IMR-90 (cell line): ENCODE data around the gene PHKG2. TPM values are rescaled to one million over a fixed set of nuclear protein-coding genes. Genes with fewer than 3 reads are reported as not detected.
A peak's percentile ranks its signal among the peaks of the same experiment; 100 is the strongest.

Experiments used
- ATAC-seq: fragments of 200-7000 bp; cut with Tn5 transposase; 2 replicates; pipeline ENCODE4 v1.9.1; 2020; ENCODE audit warnings: low read depth, mild to moderate bottlenecking, moderate library complexity
- BruUV-seq: library from RNA; stranded (reverse); fragments of 400-500 nt; replicated peaks from 2 replicates; lab custom pipeline; 2021; lab: Mats Ljungman, UMichigan
- CTCF ChIA-PET: fragments of 300-600 bp; formaldehyde crosslinking; extraction: SDS; loops from one replicate; lab custom pipeline; 2021; ENCODE audit warnings: antibody characterized with exemption; lab: Yijun Ruan, JAX
- POLR2A ChIA-PET: fragments of 300-600 bp; sonication (Branson Sonifier 250); formaldehyde crosslinking; loops from one replicate; lab custom pipeline; 2022; ENCODE audit warnings: antibody characterized with exemption; ENCODE audit not compliant: unreplicated experiment; lab: Charles Lee
- DNase-seq: peaks from one replicate; pipeline ENCODE4 v3.0.0; 2013
- H2AFZ ChIP-seq: replicated peaks from 2 replicates; pipeline ENCODE3; 2013; ENCODE audit warnings: low read length, mild to moderate bottlenecking; ENCODE audit not compliant: poor library complexity
- H2AK5ac ChIP-seq: 2 replicates; pipeline ENCODE4 v1.6.1; 2013; ENCODE audit warnings: low read depth, low read length, inconsistent platforms
- H2AK9ac ChIP-seq: replicated peaks from 2 replicates; pipeline ENCODE3; 2013; ENCODE audit warnings: mild to moderate bottlenecking, low read depth, low read length, moderate library complexity; ENCODE audit not compliant: poor library complexity
- H2BK120ac ChIP-seq: 2 replicates; pipeline ENCODE4 v1.6.1; 2013; ENCODE audit warnings: low read depth, low read length, inconsistent platforms
- H2BK15ac ChIP-seq: 3 replicates; pipeline ENCODE4 v1.6.1; 2013; ENCODE audit warnings: low read depth, low read length, inconsistent platforms
- H2BK20ac ChIP-seq: 2 replicates; pipeline ENCODE4 v1.6.1; 2013; ENCODE audit warnings: low read depth, mild to moderate bottlenecking, inconsistent platforms, low read length, moderate library complexity
- H2BK5ac ChIP-seq: 2 replicates; pipeline ENCODE4 v1.6.1; 2013; ENCODE audit warnings: mild to moderate bottlenecking, low read depth, low read length, inconsistent platforms; ENCODE audit not compliant: poor library complexity, severe bottlenecking
- H3K14ac ChIP-seq: replicated peaks from 2 replicates; pipeline ENCODE4 v1.6.1; 2013; ENCODE audit warnings: low read depth, low read length, inconsistent platforms
- H3K18ac ChIP-seq: 2 replicates; pipeline ENCODE4 v1.6.1; 2013; ENCODE audit warnings: low read depth, low read length, control low read depth
- H3K23ac ChIP-seq: 2 replicates; pipeline ENCODE4 v1.6.1; 2013; ENCODE audit warnings: low read depth, low read length, inconsistent platforms
- H3K27ac ChIP-seq: 2 replicates; pipeline ENCODE4 v1.5.1; 2013; ENCODE audit warnings: mild to moderate bottlenecking, control low read depth, low read length; ENCODE audit not compliant: insufficient read depth
- H3K27me3 ChIP-seq: 2 replicates; pipeline ENCODE4 v1.6.1; 2013; ENCODE audit warnings: low read length; ENCODE audit not compliant: control insufficient read depth, insufficient read depth
- H3K36me3 ChIP-seq: 2 replicates; pipeline ENCODE4 v1.6.1; 2013; ENCODE audit warnings: low read length, mixed read lengths; ENCODE audit not compliant: control insufficient read depth, insufficient read depth
- H3K4ac ChIP-seq: 2 replicates; pipeline ENCODE4 v1.6.1; 2013; ENCODE audit warnings: low read depth, low read length, inconsistent platforms
- H3K4me1 ChIP-seq: 2 replicates; pipeline ENCODE4 v1.6.1; 2013; ENCODE audit warnings: low read length, mixed read lengths; ENCODE audit not compliant: control insufficient read depth, insufficient read depth
- H3K4me2 ChIP-seq: 2 replicates; pipeline ENCODE4 v1.6.1; 2013; ENCODE audit warnings: low read depth, mild to moderate bottlenecking, control low read depth, low read length, moderate library complexity
- H3K4me3 ChIP-seq: 2 replicates; pipeline ENCODE4 v1.5.1; 2013; ENCODE audit warnings: low read depth, mild to moderate bottlenecking, control low read depth, low read length, moderate library complexity; ENCODE audit not compliant: insufficient read depth
- H3K56ac ChIP-seq: 2 replicates; pipeline ENCODE4 v1.6.1; 2013; ENCODE audit warnings: low read length, inconsistent platforms; ENCODE audit not compliant: insufficient read depth; ENCODE audit errors: extremely low read depth
- H3K79me1 ChIP-seq, 2 experiments: 2 replicates each; pipeline ENCODE4 v1.6.1; 2013; ENCODE audit warnings: low read length in 2 of 2, inconsistent platforms in 1 of 2, low read depth in 1 of 2
- H3K9ac ChIP-seq: 2 replicates; pipeline ENCODE4 v1.6.1; 2013; ENCODE audit warnings: low read depth, low read length, control low read depth
- H3K9me1 ChIP-seq: 2 replicates; pipeline ENCODE4 v1.6.1; 2013; ENCODE audit warnings: low read length, inconsistent platforms; ENCODE audit not compliant: insufficient read depth
- H3K9me3 ChIP-seq: 2 replicates; pipeline ENCODE4 v1.6.1; 2013; ENCODE audit warnings: low read length; ENCODE audit not compliant: control insufficient read depth, insufficient read depth
- H4K20me1 ChIP-seq: 2 replicates; pipeline ENCODE4 v1.6.1; 2013; ENCODE audit warnings: low read length, inconsistent platforms; ENCODE audit not compliant: insufficient read depth
- H4K5ac ChIP-seq: 2 replicates; pipeline ENCODE4 v1.6.1; 2013; ENCODE audit warnings: mild to moderate bottlenecking, low read depth, low read length, control low read depth
- H4K8ac ChIP-seq, 2 experiments: 2 replicates each; pipeline ENCODE4 v1.6.1; 2013; ENCODE audit warnings: low read depth in 2 of 2, low read length in 2 of 2, control low read depth in 1 of 2, inconsistent platforms in 1 of 2
- H4K91ac ChIP-seq: 2 replicates; pipeline ENCODE4 v1.6.1; 2013; ENCODE audit warnings: low read depth, low read length, inconsistent platforms; ENCODE audit not compliant: insufficient read depth
- MAZ ChIP-seq: IDR thresholded peaks from 2 replicates; pipeline ENCODE4 v1.6.1; 2012; ENCODE audit warnings: low read depth, mild to moderate bottlenecking, low read length, improper control_type of control experiment, moderate library complexity, borderline replicate concordance
- SMC3 ChIP-seq: fragments of 150-350 bp; IDR thresholded peaks from 2 replicates; pipeline ENCODE4 v1.6.1; 2016; ENCODE audit warnings: low read depth, mild to moderate bottlenecking, antibody characterized with exemption, low read length, moderate library complexity
- WGBS, 2 experiments: methylation state at CpG; one replicate each; pipeline versions ENCODE4 v1.1.5 to v1.1.7; 2013; ENCODE audit warnings: missing lambda C conversion rate in 2 of 2; ENCODE audit not compliant: insufficient read length in 1 of 2; ENCODE audit errors: extremely low coverage in 2 of 2; 5-methylcytosine and 5-hydroxymethylcytosine counted together
- dilution Hi-C: fragments of 300-500 bp; cut with HindIII; formaldehyde crosslinking; loops from one replicate; pipeline ENCODE4 v1.14.3; 2018; ENCODE audit warnings: low sequenced_read_pairs; ENCODE audit not compliant: unreplicated experiment
- in situ Hi-C: fragments of 300-500 bp; cut with MboI; formaldehyde crosslinking; loops from 3 replicates; pipeline ENCODE4 v1.14.3; 2019; ENCODE audit warnings: low sequenced_read_pairs, inconsistent platforms, mixed read lengths
- intact Hi-C: fragments of 100-400 bp; cut with micrococcal nuclease; formaldehyde crosslinking; loops from 2 replicates; pipeline ENCODE4 v1.10.0; 2022
- polyA plus RNA-seq, 3 experiments: library from polyadenylated mRNA; depleted of rRNA; stranded (reverse); fragments of >200 nt; gene quantifications; 2 replicates each; pipeline ENCODE4 v1.2.3, GENCODE V29; 2012; ENCODE audit warnings: low replicate concordance in 1 of 3
- total RNA-seq: library from RNA; depleted of rRNA; stranded (reverse); fragments of >200 nt; gene quantifications from 2 replicates; pipeline ENCODE4 v1.2.3, GENCODE V29; 2012
- TF ChIP-seq, protein P1 (sequence below): conservative IDR thresholded peaks from 2 replicates; pipeline ENCODE4 v1.5.1; 2012; ENCODE audit warnings: mild to moderate bottlenecking, low read depth, low read length, improper control_type of control experiment

PHKG2 gene
- total and polyA plus RNA-seq, 2 of the 4 experiments (the other 2 are of a cell fraction) = 26.0 to 38.9 TPM

DNA sequence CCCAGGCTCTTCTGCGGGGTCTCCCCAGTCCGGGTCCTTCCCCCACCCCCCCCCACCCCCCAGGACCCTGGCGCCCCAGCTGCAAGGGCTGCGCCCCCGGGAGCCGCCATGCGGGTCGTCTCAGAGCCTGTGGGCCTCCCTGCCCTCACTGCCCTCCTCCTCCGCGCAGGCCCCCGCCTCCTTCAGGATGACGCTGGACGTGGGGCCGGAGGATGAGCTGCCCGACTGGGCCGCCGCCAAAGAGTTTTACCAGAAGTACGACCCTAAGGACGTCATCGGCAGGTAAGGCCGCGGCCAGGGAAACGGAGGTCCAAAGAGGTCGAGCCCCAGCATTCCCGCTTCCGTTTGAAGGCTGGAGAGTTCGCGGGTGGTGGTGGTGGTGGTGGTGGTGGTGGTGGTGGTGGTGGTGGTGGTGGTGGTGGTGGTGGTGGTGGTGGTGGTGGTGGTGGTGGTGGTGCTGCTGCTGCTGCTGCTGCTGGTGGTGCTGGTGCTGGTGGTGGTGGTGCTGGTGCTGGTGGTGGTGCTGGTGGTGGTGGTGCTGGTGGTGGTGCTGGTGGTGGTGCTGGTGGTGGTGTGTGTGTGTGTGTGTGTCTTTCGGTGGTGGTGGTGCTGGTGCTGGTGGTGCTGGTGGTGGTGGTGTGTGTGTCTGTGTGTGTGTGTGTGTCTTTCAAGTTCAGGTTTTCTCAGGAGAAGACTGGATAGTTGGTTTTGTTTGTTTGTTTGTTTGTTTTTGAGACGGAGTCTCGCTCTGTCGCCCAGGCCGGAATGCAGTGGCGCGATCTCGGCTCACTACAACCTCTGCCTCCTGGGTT is 615 bp downstream of the PHKG2 start:
- ChIA-PET POLR2A (no interaction called here), CTCF (no interaction called here)
- no peaks in the 10 kb centered on the region; the same call in 1 of the 2 replicates for H4K20me1 ChIP-seq
- no peak overlapping the region for H3K4ac ChIP-seq
- peak; percentile 71 for ATAC-seq
- H3K27me3 ChIP-seq = no peaks in the 10 kb centered on the region
- H4K91ac ChIP-seq = no peak overlapping the region
- peaks cover 25% of the 10 kb centered on the region for H3K36me3 ChIP-seq
- no peak overlapping the region for H2BK20ac ChIP-seq
- peak overlapping the region; percentile 90 for H2AK9ac ChIP-seq
- peaks cover 22 to 33% of the 10 kb centered on the region in 2 experiments for H3K79me1 ChIP-seq
- peak overlapping the region; percentile 63 for H2BK5ac ChIP-seq
- H2AFZ ChIP-seq = peak overlapping the region; percentile 87
- H3K4me1 ChIP-seq = no peaks in the 10 kb centered on the region
- no peak overlapping the region for H3K14ac ChIP-seq
- H2BK120ac ChIP-seq = no peak overlapping the region
- H3K4me3 ChIP-seq = peak overlapping the region; percentile 81
- peak overlapping the region; percentile 91 for H3K9ac ChIP-seq
- peak; percentile 52 for DNase-seq
- H3K9me3 ChIP-seq = no peaks in the 10 kb centered on the region
- no peak overlapping the region for H2BK15ac ChIP-seq
- H2AK5ac ChIP-seq = peak overlapping the region; percentile 67; the same call in 1 of the 2 replicates
- dilution Hi-C loops = no loop called here
- in situ Hi-C loops = no loop called here
- BruUV-seq = no TSS peak
- H3K27ac ChIP-seq = peak overlapping the region; percentile 89
- no peak overlapping the region for H3K18ac ChIP-seq
- no peak overlapping the region for H3K56ac ChIP-seq
- WGBS, 2 experiments = 0% methylated on average over 3 of the region's 36 CpGs; no CpG with 5 or more reads in 1 of the 2 experiments
- no peak overlapping the region for H4K5ac ChIP-seq
- TF ChIP-seq, protein P1, sequence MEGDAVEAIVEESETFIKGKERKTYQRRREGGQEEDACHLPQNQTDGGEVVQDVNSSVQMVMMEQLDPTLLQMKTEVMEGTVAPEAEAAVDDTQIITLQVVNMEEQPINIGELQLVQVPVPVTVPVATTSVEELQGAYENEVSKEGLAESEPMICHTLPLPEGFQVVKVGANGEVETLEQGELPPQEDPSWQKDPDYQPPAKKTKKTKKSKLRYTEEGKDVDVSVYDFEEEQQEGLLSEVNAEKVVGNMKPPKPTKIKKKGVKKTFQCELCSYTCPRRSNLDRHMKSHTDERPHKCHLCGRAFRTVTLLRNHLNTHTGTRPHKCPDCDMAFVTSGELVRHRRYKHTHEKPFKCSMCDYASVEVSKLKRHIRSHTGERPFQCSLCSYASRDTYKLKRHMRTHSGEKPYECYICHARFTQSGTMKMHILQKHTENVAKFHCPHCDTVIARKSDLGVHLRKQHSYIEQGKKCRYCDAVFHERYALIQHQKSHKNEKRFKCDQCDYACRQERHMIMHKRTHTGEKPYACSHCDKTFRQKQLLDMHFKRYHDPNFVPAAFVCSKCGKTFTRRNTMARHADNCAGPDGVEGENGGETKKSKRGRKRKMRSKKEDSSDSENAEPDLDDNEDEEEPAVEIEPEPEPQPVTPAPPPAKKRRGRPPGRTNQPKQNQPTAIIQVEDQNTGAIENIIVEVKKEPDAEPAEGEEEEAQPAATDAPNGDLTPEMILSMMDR = no peak
- TF ChIP-seq SMC3 (no peak), MAZ (peak; percentile 72; the same call in 1 of the 2 replicates)
- intact Hi-C loops = loop anchor here (1.0 kb wide), 2 partner anchors 26 to 172 kb away; no protein-coding TSS in a partner anchor
- peak overlapping the region in 1 of 2 experiments; percentile 58; a peak in 1 of 4 replicates for H4K8ac ChIP-seq
- peaks cover 12% of the 10 kb centered on the region; the same call in 1 of the 2 replicates for H3K9me1 ChIP-seq
- peak overlapping the region; percentile 89 for H3K4me2 ChIP-seq
- 0 out of 2 replicates have a peak overlapping the region, but pooled peaks have one; percentile 42 for H3K23ac ChIP-seq
